HG03159 (cell line): ENCODE data around the gene LYPD1.
"Not testable (repeated sequence)": the region's sequence is repeated elsewhere in the genome, so short reads cannot be mapped to it uniquely, and the experiment has no call there.

Experiments
- ATAC-seq: cut with Tn5 transposase; IDR thresholded peaks from one replicate; pipeline ENCODE4 v1.9.1; 2021; ENCODE audit warnings: mild to moderate bottlenecking, moderate library complexity; ENCODE audit not compliant: unreplicated experiment

LYPD1 gene, protein sequence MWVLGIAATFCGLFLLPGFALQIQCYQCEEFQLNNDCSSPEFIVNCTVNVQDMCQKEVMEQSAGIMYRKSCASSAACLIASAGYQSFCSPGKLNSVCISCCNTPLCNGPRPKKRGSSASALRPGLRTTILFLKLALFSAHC

DNA sequence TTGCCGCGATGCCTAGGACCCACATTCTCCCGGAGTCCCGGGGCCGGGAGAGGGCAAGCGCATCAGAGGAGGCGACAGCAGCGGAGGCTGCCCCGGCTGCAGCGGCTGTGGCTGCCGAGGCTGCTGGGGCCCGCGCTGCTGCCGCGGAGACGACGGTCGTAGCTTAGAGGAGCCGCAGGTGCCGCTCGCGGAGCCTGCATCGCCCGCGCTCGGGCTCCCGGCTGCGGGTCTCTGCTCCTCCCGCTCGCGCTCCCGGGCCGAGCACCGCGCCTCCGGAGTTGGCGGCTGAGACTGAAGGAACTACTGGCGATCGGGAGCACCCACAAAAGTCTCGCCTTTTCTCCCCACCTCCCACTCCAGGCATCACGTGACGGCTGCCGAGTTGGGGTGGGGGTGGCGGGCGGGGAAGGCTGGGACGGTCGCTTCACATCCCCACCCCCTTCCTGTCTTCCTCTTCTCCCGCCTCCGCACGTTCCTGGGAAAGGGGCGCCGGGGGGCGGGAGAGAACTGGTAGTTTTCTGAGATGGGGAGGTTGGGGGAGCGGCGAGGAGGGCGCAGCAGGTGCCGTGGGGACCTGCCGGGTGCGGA is at the start of gene LYPD1:
TSS of gene LYPD1 (minus strand) at position 298 of the 588 bp plus-strand sequence. CDS start at position 25, 273 bp downstream.
- no peak for ATAC-seq

DNA sequence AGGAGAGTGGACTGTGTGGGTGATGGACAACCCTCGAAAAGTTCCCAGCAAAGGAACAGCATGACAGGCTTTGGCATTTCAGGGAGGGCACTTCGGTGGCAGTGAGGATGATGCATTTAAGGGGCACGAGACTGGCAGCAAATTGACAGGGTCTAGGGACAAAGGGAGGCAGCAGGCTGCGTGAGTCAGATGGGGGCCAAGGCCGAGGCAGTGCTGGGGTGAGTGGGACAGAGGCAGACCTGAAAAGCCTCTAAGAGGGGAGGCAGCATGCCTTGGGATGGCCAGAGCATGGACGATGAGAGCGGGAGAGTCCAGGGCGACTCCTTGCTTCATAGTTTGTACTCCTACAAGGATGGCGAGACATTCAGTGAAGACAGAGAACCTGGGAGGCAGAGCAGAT is 49.5 kb upstream of the LYPD1 start:
- no peak for ATAC-seq

DNA sequence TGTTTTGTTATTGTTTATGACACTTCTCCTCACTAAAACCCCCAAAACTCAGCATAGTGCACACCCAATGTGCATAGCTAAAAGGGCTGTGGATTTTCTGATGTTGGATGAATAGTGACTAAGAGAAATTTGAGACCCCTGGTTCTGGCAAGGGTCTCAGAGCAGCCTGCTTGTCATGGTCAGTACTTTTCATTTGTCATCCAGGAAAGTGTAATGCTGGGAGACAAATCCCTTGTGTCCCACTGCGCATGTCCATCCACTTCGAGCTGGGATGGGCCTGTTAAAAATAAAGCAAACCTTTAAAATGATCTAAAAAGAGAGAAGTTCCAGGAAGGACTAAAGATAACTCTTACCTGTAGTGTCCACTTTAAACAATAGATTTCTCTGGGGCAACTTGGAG is 46.9 kb upstream of the LYPD1 start:
- ATAC-seq, result no peak

- no peak for ATAC-seq
Observed at GRCh38 chr2:132715386-132716351, 45.7 kb upstream of the LYPD1 start.

- ATAC-seq, result no peak
Observed at GRCh38 chr2:132703396-132703795, 33.4 kb upstream of the LYPD1 start.

DNA sequence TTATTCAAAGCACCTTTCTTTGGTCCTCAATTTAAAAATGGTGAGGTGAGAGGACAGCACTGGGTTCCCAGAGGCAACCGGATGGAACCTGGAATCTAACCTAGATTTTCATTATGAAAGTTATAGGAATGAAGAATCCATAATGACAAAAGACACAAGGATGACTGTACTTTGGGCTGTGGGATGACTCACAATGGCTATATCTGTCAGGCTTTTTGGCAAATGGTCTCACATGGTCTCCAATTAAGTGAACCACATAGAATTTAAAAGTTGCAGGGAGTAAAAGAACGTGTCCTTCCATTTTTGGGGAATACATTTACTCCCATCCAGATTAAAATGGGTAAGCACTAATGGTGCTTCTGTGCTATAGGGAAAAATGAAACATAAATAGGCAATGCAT is 31.8 kb upstream of the LYPD1 start:
- no peak for ATAC-seq

DNA sequence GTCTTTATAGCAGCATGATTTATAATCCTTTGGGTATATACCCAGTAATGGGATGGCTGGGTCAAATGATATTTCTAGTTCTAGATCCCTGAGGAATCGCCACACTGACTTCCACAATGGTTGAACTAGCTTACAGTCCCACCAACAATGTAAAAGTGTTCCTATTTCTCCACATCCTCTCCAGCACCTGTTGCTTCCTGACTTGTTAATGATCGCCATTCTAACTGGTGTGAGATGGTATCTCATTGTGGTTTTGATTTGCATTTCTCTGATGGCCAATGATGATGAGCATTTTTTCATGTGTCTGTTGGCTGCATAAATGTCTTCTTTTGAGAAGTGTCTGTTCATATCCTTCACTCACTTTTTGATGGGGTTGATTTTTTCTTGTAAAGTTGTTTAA is 29.8 kb upstream of the LYPD1 start:
- not testable (repeated sequence) for ATAC-seq

- not testable (repeated sequence) for ATAC-seq
Observed at GRCh38 chr2:132698347-132698746, 28.3 kb upstream of the LYPD1 start.

DNA sequence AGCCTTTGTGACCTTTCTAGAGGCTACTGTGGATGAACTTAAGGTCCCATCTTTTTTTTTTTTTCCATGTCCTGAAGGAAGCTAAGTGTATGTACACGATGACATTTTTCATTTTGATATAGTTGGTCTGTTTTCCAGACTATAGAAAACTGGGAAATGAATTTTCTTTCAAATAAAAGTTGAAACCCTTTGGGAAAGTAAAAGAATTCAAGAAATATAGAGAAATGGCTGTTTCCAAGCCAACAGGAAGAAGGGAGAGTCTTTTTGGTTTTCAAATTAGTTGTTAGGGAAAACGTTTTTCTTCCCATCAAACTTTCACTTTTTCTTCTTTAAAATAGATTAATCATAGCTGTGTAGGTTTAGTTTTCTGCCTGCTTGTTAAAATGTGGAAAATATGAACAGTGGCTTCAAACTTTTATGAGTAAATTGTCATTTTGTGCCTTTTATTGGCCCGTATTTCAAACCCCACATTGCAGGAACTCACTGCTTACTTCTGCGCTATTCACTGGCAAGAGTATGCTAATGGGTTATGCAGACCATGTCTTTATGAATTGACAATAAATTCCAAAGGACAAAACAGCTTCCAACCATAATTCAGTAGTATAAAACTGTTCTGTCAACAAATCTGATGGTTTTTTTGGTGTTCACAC is 27.7 kb upstream of the LYPD1 start:
- no peak for ATAC-seq

DNA sequence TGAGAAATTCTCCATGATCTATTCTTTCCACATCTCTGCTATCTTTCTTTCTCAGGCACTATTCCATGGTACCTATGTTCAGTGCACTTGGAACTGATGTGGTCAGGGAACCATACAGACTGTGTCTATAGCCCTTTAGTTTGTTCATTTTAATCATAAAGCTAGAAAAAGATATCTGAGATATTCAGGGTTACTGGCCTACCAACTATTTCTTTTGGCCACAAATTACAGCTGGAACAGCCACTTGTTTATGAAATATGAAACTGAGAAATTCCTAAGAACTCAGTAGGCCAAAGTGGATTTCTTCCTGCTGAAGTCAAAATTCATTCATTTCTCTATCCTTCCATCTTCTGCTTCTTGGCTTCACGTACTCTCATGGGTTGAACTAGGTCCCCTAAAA is 22.8 kb upstream of the LYPD1 start:
- no peak for ATAC-seq

GRCh38 chr2:132691556-132691955 is 21.6 kb upstream of the LYPD1 start:
- no peak for ATAC-seq

DNA sequence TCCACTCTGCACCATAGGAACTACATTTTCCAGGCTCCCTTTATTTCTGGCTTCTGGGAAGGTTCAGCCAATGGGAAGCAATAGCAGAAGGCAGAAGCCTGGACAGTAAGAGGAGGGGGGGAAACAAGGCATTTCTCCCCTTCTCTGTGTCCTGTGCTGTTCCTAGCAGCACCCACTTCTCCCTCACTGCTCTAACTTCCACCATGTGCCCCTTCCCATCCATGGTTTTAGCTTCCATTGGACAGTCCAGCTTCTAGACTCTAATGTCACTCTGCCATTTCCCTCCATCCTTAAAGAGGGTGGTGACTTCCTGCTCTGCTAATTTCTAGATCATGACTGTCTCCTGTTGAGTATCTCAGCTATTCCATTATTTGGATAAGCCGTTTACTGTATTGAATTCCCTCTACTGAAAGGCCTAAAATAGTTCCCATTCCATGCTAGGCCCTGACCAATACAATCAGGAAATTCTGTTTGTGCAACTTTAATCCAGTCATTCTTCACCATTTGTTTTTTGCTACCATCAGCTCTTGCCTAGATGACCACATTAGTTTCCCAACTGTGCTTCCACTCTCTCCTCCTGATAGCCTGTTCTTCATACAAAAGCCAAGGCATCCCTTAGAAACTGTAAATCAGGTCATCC is 20.8 kb upstream of the LYPD1 start:
- ATAC-seq, result no peak

GRCh38 chr2:132681766-132682165 is 11.8 kb upstream of the LYPD1 start:
- no peak for ATAC-seq

- ATAC-seq, result no peak
Observed at GRCh38 chr2:132680544-132680943, 10.5 kb upstream of the LYPD1 start.

- ATAC-seq, result no peak
Observed at GRCh38 chr2:132678483-132678882, 8.5 kb upstream of the LYPD1 start.

- ATAC-seq, result no peak
Observed at GRCh38 chr2:132677661-132678060, 7.7 kb upstream of the LYPD1 start.

- no peak for ATAC-seq
Observed at GRCh38 chr2:132676999-132677398, 7.0 kb upstream of the LYPD1 start.

DNA sequence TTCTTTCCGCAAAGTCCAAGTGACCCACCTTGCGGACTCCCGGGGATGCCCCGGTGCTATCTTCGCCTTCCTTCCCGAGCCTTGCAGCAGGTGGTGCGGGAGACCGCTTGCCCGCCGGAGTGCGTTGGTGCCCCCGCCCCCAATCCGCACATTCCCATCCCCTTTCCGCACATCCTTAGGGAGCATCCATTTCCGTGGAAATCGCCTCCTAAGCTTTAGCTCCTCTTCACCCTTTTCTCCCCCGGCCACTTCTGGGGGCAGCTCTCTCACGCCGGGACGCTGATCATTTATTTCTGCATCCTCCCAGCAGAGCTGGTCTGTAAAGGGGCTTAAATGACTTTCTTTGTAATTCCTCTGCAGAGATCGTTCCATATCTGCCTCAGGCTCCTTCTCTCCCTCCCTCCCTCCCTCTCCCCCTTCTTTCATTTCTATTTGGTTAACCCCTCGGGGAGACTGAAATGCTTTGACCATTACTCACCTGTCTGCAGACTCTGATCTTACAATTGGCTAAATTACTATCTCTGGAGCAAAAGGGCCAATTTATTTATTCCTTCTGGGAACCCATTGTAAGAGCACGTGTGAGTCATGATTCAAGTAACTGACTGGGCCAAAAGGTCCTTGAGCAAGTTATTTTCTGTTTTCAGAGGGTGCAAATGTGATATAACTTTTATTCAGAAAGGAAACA is 1.3 kb upstream of the LYPD1 start:
- ATAC-seq, result no peak

DNA sequence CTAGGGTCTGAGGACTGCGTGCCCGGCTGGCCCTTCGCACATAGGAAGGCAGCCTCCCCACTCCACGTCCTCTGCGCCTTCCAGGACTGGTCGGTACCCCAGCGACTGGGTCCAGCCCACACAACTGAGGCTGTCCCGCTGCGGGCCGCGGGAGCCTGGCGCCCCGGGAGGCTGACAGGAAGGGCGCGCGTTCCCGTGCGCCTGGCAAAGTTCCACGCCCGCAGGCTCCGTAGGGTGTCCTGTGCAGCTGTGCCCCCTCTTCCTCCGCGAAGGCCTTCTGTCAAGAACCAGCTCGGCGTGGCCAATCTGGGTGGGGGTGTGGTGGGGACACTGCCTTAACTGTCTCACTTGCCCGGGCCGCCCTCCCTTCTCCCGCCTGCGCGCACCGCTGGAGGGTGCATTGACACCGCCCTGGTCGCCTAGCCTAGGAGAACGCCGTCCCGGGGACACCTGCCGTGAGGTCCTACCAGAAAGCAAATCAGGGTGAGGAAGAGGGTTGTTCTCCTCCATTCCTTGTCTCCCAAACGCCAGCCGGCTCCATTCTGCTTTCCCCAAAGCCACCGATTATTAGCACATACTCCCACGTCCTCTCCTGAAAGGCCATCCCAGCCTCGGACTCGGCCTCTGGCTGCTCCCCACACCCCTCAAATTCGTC is 618 bp upstream of the LYPD1 start:
- no peak for ATAC-seq
